Central memory CD4-positive, alpha-beta T cell (primary cell): ENCODE data around the gene PDF.
"Not testable (repeated sequence)": the region's sequence is repeated elsewhere in the genome, so short reads cannot be mapped to it uniquely, and the experiment has no call there.

Experiments used
- DNase-seq: peaks from one replicate; pipeline ENCODE4 v3.0.0; 2022

PDF gene

GRCh38 chr16:69314534-69314933 is 15.9 kb downstream of the PDF start:
- DNase-seq, result no peak

- no peak for DNase-seq
Measured at GRCh38 chr16:69313469-69313868, 16.9 kb downstream of the PDF start.

GRCh38 chr16:69311533-69312387 is 18.6 kb downstream of the PDF start:
- DNase-seq, result no peak

GRCh38 chr16:69310653-69311532 is 19.5 kb downstream of the PDF start, which contains the start of gene VPS4A:
VPS4A (plus strand) TSS chr16:69311350; CDS start chr16:69311512, 162 bp downstream.
- DNase-seq, result peak; percentile 97

GRCh38 chr16:69309316-69309715 is 21.1 kb downstream of the PDF start:
- no peak for DNase-seq

GRCh38 chr16:69307856-69308255 is 22.5 kb downstream of the PDF start:
- no peak for DNase-seq

- no peak for DNase-seq
Measured at GRCh38 chr16:69307091-69307490, 23.3 kb downstream of the PDF start.

- DNase-seq, result no peak
Measured at GRCh38 chr16:69306031-69306430, 24.4 kb downstream of the PDF start.

GRCh38 chr16:69302301-69302700 is 28.1 kb downstream of the PDF start:
- DNase-seq, result no peak

GRCh38 chr16:69301861-69302260 is 28.5 kb downstream of the PDF start:
- no peak for DNase-seq

- no peak for DNase-seq
Measured at GRCh38 chr16:69301187-69301586, 29.2 kb downstream of the PDF start.

GRCh38 chr16:69298261-69298660 is 32.1 kb downstream of the PDF start:
- no peak for DNase-seq

- DNase-seq, result not testable (repeated sequence)
Measured at GRCh38 chr16:69296771-69297170, 33.6 kb downstream of the PDF start.

GRCh38 chr16:69294051-69294450 is 36.3 kb downstream of the PDF start:
- DNase-seq, result no peak

GRCh38 chr16:69293401-69293800 is 37.0 kb downstream of the PDF start:
- no peak for DNase-seq

- not testable (repeated sequence) for DNase-seq
Measured at GRCh38 chr16:69291657-69292056, 38.7 kb downstream of the PDF start.

GRCh38 chr16:69286941-69287713 is 43.3 kb downstream of the PDF start:
- DNase-seq, result peak; percentile 54

GRCh38 chr16:69285240-69285639 is 45.1 kb downstream of the PDF start:
- DNase-seq, result no peak

GRCh38 chr16:69283851-69284250 is 46.5 kb downstream of the PDF start:
- DNase-seq, result no peak

- DNase-seq, result no peak
Measured at GRCh38 chr16:69277413-69277812, 53.0 kb downstream of the PDF start.
